AG04449 (cell line): ENCODE data around the gene FASN.

Experiments used
- CTCF ChIA-PET: fragments of 350-600 bp; formaldehyde crosslinking; extraction: SDS; loops from one replicate; lab custom pipeline; 2021; ENCODE audit warnings: antibody characterized with exemption; lab: Yijun Ruan, JAX
- POLR2A ChIA-PET: fragments of 400-600, 350-600 bp; formaldehyde crosslinking; extraction: SDS; loops from one replicate; lab custom pipeline; 2020; ENCODE audit warnings: antibody characterized with exemption, inconsistent platforms; lab: Yijun Ruan, JAX
- DNase-seq: peaks from one replicate; pipeline ENCODE4 v3.0.0-alpha.2; 2010; ENCODE audit warnings: low read depth, low spot score
- H3K4me3 ChIP-seq: 2 replicates; pipeline ENCODE4 v1.5.1; 2011; ENCODE audit warnings: low read depth, mild to moderate bottlenecking, control low read depth, low read length
- TF ChIP-seq, protein P1 (sequence below): IDR thresholded peaks from one replicate; pipeline ENCODE4 v1.5.1; 2011; ENCODE audit warnings: mild to moderate bottlenecking, moderate library complexity, low read length, control low read depth, inconsistent platforms; ENCODE audit not compliant: insufficient read depth; ENCODE audit errors: missing control alignments

FASN gene

DNA sequence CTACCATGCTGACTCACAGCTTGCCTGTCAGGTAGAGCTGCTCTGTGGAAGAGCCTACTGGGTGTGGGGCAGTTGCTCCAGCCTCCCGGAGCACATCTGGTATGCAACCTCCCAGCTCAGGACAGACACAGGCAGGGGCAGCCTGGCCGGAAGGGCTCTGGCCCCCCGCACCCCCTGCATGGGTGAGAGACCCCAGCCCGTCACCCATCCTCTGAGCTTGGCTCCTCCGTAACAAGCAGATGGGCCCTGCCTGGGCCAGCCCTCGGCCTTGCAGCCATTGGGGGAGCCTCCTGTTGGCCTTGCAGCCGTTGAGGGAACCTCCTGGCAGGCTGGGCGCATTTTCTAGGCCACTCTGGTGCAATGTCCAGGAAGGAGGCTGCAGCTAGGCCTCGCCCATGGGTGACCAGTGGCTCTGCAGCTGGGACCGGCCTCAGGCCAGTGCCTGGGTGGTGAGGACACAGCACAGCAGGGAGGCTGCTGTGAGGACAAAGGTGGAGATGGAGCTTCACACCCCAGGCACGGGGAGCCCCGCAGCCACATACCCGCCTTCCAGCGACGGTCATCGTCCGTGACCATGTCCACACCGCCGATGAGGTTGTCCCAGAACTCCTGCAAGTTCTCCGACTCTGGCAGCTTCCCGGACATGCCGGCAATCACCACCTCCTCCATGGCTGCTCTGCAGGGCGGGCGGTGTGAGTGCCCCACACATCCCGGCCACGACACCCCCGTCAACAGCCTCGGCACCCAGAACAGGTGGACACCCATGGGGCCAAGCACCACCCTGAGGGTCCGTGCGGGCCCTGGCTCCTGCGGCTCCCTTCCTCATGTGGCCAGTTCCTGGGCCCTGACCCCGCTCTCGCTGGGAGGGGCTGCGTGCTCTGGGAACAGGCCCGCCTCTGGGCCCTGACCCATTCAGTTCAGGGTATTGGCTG, 2.0 kb downstream of the FASN start:
- POLR2A ChIA-PET = interaction anchor here (0.7 to 1.3 kb wide), 2 partner anchors 30 to 117 kb away, joined by 3 to 4 read pairs; no protein-coding TSS in a partner anchor
- H3K4me3 ChIP-seq = peak overlapping the region; percentile 70
- TF ChIP-seq, protein P1, sequence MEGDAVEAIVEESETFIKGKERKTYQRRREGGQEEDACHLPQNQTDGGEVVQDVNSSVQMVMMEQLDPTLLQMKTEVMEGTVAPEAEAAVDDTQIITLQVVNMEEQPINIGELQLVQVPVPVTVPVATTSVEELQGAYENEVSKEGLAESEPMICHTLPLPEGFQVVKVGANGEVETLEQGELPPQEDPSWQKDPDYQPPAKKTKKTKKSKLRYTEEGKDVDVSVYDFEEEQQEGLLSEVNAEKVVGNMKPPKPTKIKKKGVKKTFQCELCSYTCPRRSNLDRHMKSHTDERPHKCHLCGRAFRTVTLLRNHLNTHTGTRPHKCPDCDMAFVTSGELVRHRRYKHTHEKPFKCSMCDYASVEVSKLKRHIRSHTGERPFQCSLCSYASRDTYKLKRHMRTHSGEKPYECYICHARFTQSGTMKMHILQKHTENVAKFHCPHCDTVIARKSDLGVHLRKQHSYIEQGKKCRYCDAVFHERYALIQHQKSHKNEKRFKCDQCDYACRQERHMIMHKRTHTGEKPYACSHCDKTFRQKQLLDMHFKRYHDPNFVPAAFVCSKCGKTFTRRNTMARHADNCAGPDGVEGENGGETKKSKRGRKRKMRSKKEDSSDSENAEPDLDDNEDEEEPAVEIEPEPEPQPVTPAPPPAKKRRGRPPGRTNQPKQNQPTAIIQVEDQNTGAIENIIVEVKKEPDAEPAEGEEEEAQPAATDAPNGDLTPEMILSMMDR = no peak
- CTCF ChIA-PET = interaction anchor here (0.9 to 1.2 kb wide), 3 partner anchors 24 to 110 kb away, joined by 3 to 4 read pairs (median 3); no protein-coding TSS in a partner anchor
- no peak for DNase-seq

GRCh38 chr17:82094931-82095776, 2.9 kb downstream of the FASN start:
- peak overlapping the region; percentile 6; the same call in 1 of the 2 replicates for H3K4me3 ChIP-seq
- ChIA-PET POLR2A (interaction anchor here (0.7 to 1.3 kb wide), 2 partner anchors 29 to 116 kb away, joined by 3 to 4 read pairs; no protein-coding TSS in a partner anchor), CTCF (interaction anchor here (0.9 to 1.2 kb wide), 3 partner anchors 23 to 111 kb away, joined by 3 to 4 read pairs (median 3); no protein-coding TSS in a partner anchor)
- no peak for DNase-seq
- TF ChIP-seq, protein P1 = no peak

DNA sequence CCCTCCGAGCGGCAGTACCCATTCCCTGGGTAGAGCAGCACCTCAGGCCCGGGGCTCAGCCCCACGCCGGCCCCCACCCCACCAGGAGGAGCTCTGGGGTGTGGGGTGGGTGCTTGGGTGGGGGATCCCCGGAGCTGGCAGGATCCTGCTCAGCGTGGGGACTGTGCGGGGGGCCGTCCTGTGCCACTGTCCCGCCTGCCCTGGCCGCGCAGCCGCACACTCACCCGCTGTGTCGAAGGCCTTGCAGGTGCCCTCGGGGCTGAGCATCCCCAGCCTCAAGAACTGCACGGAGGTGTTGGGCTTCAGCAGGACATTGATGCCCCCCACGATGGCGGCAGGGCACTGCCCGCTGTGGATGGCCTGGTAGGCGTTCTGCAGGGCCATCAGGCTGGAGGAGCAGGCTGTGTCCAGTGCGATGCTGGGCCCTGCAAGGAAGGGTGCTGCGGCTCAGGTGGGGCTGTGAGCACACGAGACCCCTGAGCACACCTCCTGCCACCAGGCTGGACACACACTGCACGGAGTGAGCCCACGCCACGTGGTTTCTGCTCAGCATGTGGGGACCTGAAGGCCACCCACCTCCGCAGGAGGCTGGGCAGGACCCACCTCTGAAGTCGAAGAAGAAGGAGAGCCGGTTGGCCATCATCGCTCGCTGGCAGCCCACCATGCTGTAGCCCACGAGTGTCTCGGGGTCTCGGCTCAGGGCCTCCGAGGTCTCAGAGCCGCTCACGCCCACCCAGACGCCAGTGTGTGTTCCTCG, 4.9 kb downstream of the FASN start:
- no peak overlapping the region for H3K4me3 ChIP-seq
- ChIA-PET POLR2A (no interaction called here), CTCF (no interaction called here)
- TF ChIP-seq, protein P1 = no peak
- DNase-seq = no peak

GRCh38 chr17:82092628-82092994, 5.4 kb downstream of the FASN start:
- no peak for DNase-seq
- TF ChIP-seq, protein P1 = no peak
- ChIA-PET POLR2A (no interaction called here), CTCF (no interaction called here)
- H3K4me3 ChIP-seq = no peak overlapping the region

DNA sequence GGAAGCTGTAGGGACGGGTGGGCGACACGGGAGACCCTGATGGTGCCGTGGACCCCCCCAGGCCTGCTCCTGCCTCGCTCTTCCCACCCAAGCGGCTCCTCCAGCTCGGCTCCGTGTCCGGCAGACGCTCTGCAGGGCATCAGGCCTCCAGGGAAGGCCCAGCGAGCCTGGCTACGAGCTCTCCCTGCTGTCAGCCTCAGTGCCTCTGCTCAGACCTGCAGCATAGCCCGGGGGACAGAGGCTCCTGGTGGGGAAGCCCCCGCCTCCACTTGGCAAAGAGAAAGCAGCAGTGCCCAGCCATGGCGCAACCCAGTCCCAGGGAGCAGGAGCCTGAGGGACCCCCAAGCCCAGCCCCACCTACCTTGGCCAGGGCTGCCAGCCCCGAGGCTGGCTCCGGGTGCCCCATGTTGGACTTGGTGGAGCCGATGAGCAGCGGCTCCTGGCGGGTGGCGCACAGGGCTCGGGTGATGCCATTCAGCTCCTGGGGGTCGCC, 5.9 kb downstream of the FASN start:
- TF ChIP-seq, protein P1 = no peak
- DNase-seq = no peak
- H3K4me3 ChIP-seq = no peak overlapping the region
- CTCF ChIA-PET = no interaction called here
- POLR2A ChIA-PET = no interaction called here
